Neural cell (in vitro differentiated cells): ENCODE measurements around the gene TMEM14B.

Experiments
- CTCF ChIP-seq: fragments of 450-650 bp; IDR thresholded peaks from 2 replicates; pipeline ENCODE4 v1.5.1; 2014; ENCODE audit warnings: antibody characterized with exemption, mild to moderate bottlenecking, moderate library complexity; ENCODE audit not compliant: poor library complexity, severe bottlenecking
- POLR2AphosphoS5 ChIP-seq: IDR thresholded peaks from 2 replicates; pipeline ENCODE4 v1.6.1; 2012

- no peak for TF ChIP-seq CTCF
- no peak for TF ChIP-seq POLR2AphosphoS5
Measured at GRCh38 chr6:10756085-10756484, 8.5 kb downstream of the TMEM14B start.
